Measurements from ENCODE around the gene PDGFA. TPM values are rescaled to one million over a fixed set of nuclear protein-coding genes. Genes with fewer than 3 reads are reported as not detected.

Gene PDGFA
- total RNA-seq, 4 donors from 2014 or later, result 3.6 to 6.6 (median 4.9) TPM

DNA sequence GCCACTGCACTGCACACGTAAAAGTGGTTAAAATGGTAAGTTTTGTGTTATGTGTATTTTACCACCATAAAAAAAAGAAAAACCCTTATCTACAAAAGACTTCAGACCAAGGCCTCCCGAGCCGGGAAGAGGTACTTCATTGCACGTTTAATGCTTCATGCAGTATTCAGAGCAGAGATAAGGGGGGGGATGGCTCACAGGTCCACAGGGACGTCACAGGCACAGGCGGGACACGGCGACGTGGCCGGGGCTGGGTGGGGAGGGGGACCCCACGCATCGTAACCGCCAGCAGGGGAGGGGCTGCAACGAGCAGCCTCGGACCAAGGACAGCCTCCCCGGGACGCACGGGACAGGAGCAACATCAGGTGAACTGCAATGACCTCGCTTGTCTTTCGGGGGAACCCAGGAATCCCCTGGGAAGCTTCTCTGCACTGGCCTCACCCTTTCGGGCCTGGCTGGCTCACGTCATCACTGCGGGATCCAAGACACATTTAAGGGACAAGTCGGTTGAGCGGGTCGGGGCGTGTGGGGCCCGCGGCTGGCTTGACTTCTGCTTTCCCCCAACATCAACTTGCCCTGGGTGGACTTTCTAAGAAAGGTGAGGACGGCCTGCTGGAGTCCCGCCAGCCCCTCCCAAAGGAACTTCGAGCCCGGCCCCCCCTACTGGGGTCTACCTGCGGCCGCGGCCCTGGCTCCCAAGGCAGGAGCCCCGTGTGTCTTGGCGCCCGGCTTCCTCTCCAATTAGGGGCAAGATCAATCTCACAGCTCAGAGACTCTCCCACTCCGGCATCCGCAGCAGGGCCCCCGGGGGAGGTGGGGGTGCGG lies 29.6 kb upstream of the PDGFA start:
- TF ChIP-seq, protein P1, sequence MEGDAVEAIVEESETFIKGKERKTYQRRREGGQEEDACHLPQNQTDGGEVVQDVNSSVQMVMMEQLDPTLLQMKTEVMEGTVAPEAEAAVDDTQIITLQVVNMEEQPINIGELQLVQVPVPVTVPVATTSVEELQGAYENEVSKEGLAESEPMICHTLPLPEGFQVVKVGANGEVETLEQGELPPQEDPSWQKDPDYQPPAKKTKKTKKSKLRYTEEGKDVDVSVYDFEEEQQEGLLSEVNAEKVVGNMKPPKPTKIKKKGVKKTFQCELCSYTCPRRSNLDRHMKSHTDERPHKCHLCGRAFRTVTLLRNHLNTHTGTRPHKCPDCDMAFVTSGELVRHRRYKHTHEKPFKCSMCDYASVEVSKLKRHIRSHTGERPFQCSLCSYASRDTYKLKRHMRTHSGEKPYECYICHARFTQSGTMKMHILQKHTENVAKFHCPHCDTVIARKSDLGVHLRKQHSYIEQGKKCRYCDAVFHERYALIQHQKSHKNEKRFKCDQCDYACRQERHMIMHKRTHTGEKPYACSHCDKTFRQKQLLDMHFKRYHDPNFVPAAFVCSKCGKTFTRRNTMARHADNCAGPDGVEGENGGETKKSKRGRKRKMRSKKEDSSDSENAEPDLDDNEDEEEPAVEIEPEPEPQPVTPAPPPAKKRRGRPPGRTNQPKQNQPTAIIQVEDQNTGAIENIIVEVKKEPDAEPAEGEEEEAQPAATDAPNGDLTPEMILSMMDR (IDR thresholded peaks at IDR 0.05; ENCODE audit: low read depth), result no peak

DNA sequence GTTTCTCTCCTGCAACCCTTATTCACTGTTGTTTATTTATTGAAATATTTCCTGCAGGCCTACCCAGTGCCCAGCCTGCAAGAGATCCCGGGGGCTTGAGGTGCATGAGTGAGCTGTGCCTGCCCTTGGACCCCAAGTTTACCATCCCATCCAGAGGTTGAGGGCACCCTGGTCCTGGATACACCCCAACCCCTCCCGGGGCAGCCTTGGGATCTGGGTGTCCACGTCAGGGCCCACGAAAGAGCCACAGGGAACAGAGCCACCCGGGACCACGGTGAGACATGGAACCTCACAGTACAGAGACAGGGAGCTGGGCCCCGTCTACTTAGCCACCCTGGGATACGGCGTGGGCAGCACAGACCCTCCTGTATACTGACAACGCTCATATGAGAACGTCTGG lies 28.8 kb upstream of the PDGFA start:
- TF ChIP-seq, protein P1 (IDR thresholded peaks at IDR 0.05; ENCODE audit: low read depth), result no peak

DNA sequence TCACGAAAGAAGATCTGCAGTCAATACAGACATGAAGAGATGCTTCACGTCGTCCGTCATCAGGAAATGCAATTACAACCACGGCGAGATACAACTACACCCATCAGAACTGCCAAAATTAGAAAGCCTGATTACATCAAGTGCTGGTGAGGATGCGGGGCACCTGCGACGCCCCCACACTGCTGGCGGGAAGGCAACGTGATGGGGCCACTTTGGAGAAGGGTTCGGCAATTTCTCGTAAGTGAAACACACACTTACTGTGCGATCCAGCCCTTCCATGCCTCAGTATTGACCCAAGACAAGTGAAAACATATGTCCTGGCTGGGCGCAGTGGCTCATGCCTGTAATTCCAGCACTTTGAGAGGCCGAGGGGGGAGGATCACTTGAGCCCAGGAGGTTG lies 25.8 kb upstream of the PDGFA start:
- TF ChIP-seq, protein P1 (IDR thresholded peaks at IDR 0.05; ENCODE audit: low read depth), result no peak

DNA sequence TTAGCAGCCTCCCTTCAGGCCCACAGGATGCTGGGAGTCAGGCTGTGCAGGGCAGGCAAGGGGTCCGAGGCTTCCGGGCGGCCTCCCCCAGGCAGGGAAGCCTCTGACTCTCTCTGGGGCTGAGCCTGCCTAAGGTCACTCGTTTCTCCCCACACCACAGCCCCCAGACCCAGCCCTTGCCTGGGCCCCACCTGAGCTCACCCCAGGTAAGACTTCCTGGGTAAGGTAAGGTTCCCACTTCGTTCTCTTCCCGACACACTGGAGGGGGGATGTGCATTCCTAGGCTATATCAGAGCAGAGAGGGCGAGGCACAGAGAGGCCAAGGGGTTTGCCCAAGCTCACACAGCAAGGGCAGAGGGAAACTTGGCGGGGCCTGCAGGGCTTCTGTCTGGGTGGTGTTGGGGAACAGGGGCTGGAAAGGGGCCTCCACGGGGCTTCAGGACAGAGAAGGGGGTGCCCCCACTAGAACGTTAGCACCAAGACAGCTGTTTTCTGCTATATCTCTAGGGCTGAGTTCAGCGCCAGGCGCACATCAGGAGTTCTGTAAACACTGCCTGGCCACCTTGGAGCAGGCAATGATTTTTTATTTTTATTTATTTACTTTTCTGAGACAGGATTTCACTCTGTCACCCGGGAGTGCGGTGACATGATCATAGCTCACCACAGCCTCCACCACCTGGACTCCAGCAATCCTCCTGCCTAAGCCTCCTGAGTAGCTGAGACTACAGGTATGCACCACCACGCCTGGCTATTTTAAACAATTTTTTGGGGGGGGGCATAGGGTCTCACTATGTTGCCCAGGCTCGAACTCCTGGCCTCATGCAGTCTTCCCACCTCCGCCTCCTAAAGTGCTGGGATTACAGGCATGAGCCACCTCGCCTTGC lies 24.9 kb upstream of the PDGFA start:
- TF ChIP-seq, protein P1 (IDR thresholded peaks at IDR 0.05; ENCODE audit: low read depth), result no peak

DNA sequence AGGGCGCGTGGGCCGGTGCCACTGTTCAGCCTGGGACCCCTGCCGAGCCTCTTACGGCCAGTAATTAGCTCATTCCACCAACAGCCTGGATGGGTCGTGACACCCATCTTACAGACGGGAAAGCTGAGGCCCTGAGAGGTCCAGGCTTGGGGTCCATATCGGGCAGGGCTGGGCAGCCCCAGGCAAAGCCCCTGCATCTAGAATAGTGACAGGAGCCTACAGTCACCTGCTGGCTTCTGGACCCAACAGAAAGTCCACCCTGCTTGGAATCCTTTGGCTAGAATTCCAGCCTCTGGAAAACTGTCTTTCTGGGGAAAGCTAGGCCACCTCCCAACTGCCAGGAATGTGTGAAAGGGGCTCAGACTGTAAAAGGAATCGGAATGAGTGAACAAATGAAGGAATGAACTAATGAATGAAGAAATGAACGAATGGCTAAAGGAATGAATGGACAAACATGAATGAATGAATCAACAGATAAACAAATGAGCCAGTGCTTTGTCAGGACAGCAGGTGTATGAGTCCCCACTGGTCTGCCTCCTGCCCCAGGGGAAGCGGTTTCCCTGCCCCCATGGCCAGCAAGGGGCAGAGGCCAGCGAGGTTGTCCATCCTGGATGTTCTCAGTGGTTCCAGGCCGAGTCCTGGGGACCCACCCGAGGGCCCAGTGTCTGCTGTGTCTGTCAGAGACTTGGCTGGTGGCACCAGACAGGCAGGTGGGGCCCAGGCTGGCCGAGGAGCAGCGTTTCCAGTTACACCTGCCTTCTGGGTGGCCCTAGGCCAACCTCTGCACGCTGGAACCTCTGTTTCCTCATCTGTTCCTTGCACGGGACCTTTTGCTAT lies 24.1 kb upstream of the PDGFA start:
- TF ChIP-seq, protein P1 (IDR thresholded peaks at IDR 0.05; ENCODE audit: low read depth), result no peak

DNA sequence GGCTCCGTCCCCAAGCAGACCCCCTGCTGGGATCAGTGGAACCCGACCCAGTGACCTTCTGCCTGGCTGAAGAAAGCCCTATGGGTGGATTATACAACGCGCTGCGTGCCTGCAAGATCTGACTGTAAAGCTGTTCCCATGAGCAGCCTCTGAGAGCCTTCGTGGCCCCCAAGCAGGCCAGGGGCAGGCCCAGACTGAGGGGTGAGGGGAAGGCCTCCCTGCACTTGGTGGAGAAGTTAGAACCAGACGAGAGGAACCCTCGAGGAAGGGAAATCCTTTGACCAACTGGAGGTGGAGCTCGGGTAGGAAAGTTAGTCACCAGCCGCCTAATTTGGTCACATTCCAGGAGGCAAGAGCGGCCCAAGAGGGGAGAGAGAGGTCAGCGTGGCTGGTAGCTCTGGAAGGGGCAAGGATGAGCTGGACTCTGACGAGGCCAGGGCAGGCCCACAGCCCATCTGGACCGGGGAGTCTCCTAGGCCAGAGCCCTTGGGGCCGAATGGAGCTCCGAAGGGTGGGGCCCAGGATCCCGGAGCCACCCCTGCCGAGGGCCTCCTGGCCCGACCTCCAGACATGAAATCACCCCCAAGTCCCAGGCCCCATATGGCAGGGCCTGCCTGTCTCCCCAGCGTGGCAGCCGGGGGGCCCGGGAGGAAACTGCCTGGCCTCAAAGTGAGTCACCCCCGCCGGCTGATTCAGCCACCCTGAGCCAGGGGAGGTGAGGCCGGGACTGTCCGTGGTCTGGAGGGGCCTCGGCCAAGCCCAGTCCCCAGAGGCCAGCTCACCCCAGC lies 23.3 kb upstream of the PDGFA start:
- TF ChIP-seq, protein P1 (IDR thresholded peaks at IDR 0.05; ENCODE audit: low read depth), result no peak

Data from subcutaneous adipose tissue (tissue), 4 donors.